Measurements from ENCODE around the gene SDCCAG8. TPM values are rescaled to one million over a fixed set of nuclear protein-coding genes. Genes with fewer than 3 reads are reported as not detected.

The SDCCAG8 gene
- total RNA-seq, 2 donors from 2014 or later, result 23.2 to 91.0 TPM

DNA sequence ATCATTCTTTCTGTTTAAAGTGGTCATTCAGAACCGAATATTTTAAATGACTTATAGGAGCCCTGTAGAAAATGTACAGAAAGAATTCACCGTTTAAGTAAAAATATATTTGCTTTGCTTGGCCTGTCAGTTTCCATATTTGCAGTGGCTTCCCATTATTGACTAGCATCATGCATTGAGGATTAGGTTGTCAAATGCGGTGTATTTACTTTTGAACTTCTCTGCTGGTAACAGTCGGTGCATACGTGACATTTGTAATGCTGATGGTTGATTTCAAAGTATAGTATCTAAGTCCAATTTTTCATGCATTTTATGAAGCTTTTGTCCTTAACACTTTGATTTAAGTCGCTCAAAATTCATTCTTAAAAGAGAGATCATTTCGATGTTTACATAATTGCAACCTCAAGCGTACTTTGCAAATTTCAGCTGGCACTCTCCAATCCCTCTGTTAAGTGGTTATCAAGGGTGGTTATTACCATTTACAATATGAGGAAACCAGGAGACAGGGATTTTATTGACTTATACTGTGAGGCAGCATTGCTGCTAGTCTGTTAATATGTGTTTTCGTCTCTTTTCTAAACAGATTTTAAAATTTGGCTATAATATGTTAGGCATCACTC, 201.6 kb downstream of the SDCCAG8 start:
- no peak for ATAC-seq (ENCODE audit: insufficient number of reproducible peaks, low FRiP score, low read depth)
- Histone ChIP-seq H3K27me3 (replicated peaks; ENCODE audit: insufficient read depth) (no peaks in the 10 kb centered on the region), H3K4me3 (no peak overlapping the region), H3K27ac (no peak overlapping the region), H3K4me1 (ENCODE audit: control insufficient read depth in 1 of 2, low read depth in 2 of 2) (no peaks in the 10 kb centered on the region), H3K9me3 (no peaks in the 10 kb centered on the region), H3K36me3 (no peaks in the 10 kb centered on the region)
- DNase-seq (ENCODE audit: low spot score), result no peak
- TF ChIP-seq, protein P1, sequence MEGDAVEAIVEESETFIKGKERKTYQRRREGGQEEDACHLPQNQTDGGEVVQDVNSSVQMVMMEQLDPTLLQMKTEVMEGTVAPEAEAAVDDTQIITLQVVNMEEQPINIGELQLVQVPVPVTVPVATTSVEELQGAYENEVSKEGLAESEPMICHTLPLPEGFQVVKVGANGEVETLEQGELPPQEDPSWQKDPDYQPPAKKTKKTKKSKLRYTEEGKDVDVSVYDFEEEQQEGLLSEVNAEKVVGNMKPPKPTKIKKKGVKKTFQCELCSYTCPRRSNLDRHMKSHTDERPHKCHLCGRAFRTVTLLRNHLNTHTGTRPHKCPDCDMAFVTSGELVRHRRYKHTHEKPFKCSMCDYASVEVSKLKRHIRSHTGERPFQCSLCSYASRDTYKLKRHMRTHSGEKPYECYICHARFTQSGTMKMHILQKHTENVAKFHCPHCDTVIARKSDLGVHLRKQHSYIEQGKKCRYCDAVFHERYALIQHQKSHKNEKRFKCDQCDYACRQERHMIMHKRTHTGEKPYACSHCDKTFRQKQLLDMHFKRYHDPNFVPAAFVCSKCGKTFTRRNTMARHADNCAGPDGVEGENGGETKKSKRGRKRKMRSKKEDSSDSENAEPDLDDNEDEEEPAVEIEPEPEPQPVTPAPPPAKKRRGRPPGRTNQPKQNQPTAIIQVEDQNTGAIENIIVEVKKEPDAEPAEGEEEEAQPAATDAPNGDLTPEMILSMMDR (IDR thresholded peaks at IDR 0.05), result no peak

DNA sequence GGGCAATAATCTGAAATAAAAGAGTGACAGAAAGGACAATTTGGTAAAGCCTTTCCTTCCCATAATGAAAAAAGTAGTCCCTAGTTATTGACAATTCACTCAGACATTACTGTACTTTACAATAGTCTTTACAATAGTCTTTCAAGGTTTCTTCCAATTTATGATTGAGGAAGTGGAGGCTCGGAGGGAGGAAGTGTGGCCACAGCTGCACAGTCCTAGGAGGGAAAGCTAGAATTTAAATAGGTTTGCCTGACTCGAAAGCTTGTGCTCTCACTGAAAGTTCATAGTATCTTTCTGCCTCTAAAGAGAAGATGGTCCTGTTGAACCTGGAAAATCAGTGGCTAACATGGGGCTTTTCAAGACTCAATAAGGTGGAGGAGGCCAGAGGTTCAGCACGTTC, 203.2 kb downstream of the SDCCAG8 start:
- no peak for ATAC-seq (ENCODE audit: insufficient number of reproducible peaks, low FRiP score, low read depth)
- Histone ChIP-seq H3K9me3 (no peaks in the 10 kb centered on the region), H3K27me3 (replicated peaks; ENCODE audit: insufficient read depth) (no peaks in the 10 kb centered on the region), H3K27ac (no peak overlapping the region), H3K36me3 (no peaks in the 10 kb centered on the region), H3K4me3 (no peak overlapping the region), H3K4me1 (ENCODE audit: control insufficient read depth in 1 of 2, low read depth in 2 of 2) (no peaks in the 10 kb centered on the region)
- TF ChIP-seq, protein P1 (IDR thresholded peaks at IDR 0.05), result no peak
- DNase-seq (ENCODE audit: low spot score), result no peak

DNA sequence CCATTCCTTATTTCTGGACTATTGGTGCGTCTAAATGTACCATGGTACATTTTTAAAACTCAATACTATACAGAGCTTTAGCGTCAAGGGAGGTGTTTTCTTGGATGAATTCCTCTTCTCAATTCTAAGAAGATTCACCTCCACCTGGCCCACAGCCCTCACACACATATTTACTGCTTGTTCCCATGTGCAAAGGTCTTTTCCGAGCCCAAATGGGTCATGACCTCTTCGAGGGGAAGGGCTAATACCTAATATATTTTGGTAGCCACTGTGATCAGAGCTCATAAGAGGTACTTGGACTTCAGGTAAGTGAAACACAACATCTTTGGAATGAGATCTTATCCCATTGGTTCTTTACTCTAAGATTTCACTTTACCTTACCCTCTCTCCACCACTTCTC, 205.9 kb downstream of the SDCCAG8 start:
- no peaks in the 10 kb centered on the region for H3K9me3 ChIP-seq
- H3K36me3 ChIP-seq, result no peaks in the 10 kb centered on the region
- H3K4me3 ChIP-seq, result no peak overlapping the region
- H3K27ac ChIP-seq, result no peak overlapping the region
- TF ChIP-seq, protein P1 (IDR thresholded peaks at IDR 0.05), result no peak
- DNase-seq (ENCODE audit: low spot score) (no peak), ATAC-seq (ENCODE audit: insufficient number of reproducible peaks, low FRiP score, low read depth) (no peak)
- H3K27me3 ChIP-seq (replicated peaks; ENCODE audit: insufficient read depth), result no peaks in the 10 kb centered on the region
- H3K4me1 ChIP-seq (ENCODE audit: control insufficient read depth in 1 of 2, low read depth in 2 of 2), result no peaks in the 10 kb centered on the region

DNA sequence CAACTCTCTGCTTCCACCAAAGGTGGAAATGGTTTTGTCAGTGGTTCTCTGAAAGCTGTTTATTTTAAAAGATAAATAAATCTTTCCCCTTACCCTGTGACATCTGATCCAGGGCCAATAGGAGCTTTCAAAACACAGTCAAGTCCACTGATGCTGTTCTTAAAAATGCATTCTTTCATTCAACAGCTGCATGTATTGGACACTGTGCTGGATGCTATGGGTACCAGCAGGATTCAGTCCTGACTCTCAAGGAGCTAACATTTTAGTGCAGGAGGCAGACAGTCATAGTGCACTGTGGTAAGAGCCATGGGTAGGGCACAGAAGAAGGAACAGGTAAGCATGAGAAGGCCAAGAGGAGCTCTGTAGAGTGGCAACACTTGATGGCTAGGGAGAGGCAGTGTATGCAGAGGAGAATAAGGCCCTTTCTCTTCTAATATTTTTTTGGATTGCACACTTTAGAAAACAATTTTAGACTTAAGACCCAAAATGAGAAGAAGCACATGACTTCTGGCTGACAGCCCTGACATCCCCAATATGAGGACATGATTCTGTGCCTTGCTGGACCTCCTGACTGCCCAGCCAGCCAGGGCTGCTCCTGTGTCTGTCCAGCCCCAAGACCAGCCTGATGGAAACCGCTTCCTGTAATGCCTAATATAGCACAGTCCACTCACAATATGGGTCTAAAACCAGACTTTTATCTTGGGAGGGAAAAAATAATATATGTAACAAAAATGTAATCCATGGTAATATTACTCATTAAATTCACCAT, 207.3 kb downstream of the SDCCAG8 start:
- peaks cover 3% of the 10 kb centered on the region for H3K36me3 ChIP-seq
- TF ChIP-seq, protein P1 (IDR thresholded peaks at IDR 0.05), result no peak
- no peaks in the 10 kb centered on the region for H3K27me3 ChIP-seq (replicated peaks; ENCODE audit: insufficient read depth)
- H3K9me3 ChIP-seq, result no peaks in the 10 kb centered on the region
- H3K27ac ChIP-seq, result no peak overlapping the region
- H3K4me1 ChIP-seq (ENCODE audit: control insufficient read depth in 1 of 2, low read depth in 2 of 2), result no peaks in the 10 kb centered on the region
- DNase-seq (ENCODE audit: low spot score), result no peak
- ATAC-seq (ENCODE audit: insufficient number of reproducible peaks, low FRiP score, low read depth), result no peak
- H3K4me3 ChIP-seq, result no peak overlapping the region

DNA sequence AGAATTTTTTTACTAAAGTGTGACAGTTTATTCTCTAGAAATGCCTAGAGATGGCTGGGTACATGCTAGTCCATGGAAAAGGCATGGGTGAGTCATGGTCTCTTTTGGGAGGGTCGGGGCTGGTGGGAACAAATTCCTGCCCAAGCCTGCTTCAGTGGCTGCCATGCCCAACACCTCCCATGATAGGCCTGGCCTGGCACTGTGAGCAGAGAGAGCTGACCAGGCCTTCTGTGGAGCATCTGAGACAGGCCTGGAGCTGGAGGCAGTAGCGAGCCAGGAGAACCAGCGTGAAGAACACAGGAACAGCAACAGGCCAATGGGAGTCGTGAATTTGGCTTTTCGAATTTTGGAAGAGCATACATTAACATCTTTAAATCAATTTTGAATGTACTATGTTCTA, 209.2 kb downstream of the SDCCAG8 start:
- DNase-seq (ENCODE audit: low spot score) (no peak), ATAC-seq (ENCODE audit: insufficient number of reproducible peaks, low FRiP score, low read depth) (no peak)
- TF ChIP-seq, protein P1 (IDR thresholded peaks at IDR 0.05), result no peak
- Histone ChIP-seq H3K4me1 (ENCODE audit: control insufficient read depth in 1 of 2, low read depth in 2 of 2) (no peaks in the 10 kb centered on the region), H3K36me3 (peaks cover 3% of the 10 kb centered on the region), H3K27me3 (replicated peaks; ENCODE audit: insufficient read depth) (no peaks in the 10 kb centered on the region), H3K4me3 (no peak overlapping the region), H3K9me3 (no peaks in the 10 kb centered on the region), H3K27ac (no peak overlapping the region)

Data from thoracic aorta (tissue), 2 donors.